ENCODE results near the gene TENM4.

Gene TENM4

GRCh38 chr11:79362821-79363220, 78.0 kb downstream of the TENM4 start:
- no peak for TF ChIP-seq SIN3A (IDR thresholded peaks at IDR 0.05; ENCODE audit: borderline replicate concordance, insufficient read depth, low read length)

DNA sequence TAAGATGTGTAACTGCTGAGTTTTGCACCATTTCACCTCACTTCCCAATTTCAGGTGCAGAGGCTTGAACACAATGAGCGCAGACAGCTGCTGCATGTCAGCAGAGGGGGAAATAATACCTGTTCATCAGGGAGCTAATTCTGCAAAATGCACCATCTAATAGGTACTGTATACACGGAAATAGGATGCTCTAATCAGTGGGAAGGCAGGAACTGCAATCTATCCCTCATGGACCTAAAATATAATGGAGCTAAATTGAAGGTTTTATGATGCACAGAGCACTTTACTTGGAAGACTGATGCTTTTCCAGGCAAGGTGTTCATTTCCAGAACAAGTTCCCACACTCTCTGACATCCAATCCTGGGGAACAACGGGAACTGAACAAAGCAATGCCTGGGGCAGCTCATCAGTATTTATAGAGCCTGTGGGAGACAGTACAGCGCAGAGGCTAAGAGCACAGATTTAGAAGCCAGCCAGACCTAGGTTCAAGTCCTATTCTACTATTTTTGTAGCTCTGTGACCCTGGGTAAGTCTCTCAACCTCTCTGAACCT, 78.5 kb downstream of the TENM4 start:
- TF ChIP-seq, protein P1, sequence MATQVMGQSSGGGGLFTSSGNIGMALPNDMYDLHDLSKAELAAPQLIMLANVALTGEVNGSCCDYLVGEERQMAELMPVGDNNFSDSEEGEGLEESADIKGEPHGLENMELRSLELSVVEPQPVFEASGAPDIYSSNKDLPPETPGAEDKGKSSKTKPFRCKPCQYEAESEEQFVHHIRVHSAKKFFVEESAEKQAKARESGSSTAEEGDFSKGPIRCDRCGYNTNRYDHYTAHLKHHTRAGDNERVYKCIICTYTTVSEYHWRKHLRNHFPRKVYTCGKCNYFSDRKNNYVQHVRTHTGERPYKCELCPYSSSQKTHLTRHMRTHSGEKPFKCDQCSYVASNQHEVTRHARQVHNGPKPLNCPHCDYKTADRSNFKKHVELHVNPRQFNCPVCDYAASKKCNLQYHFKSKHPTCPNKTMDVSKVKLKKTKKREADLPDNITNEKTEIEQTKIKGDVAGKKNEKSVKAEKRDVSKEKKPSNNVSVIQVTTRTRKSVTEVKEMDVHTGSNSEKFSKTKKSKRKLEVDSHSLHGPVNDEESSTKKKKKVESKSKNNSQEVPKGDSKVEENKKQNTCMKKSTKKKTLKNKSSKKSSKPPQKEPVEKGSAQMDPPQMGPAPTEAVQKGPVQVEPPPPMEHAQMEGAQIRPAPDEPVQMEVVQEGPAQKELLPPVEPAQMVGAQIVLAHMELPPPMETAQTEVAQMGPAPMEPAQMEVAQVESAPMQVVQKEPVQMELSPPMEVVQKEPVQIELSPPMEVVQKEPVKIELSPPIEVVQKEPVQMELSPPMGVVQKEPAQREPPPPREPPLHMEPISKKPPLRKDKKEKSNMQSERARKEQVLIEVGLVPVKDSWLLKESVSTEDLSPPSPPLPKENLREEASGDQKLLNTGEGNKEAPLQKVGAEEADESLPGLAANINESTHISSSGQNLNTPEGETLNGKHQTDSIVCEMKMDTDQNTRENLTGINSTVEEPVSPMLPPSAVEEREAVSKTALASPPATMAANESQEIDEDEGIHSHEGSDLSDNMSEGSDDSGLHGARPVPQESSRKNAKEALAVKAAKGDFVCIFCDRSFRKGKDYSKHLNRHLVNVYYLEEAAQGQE (IDR thresholded peaks at IDR 0.05; ENCODE audit: insufficient read depth in 1 of 2, low read depth in 2 of 2, low read length in 2 of 2): no peak
- TF ChIP-seq TAF1 (IDR thresholded peaks at IDR 0.05; ENCODE audit: borderline replicate concordance, insufficient read depth, low read length) (no peak), SIN3A (IDR thresholded peaks at IDR 0.05; ENCODE audit: borderline replicate concordance, insufficient read depth, low read length) (no peak), FOXP2 (optimal IDR thresholded peaks at IDR 0.05; ENCODE audit: borderline replicate concordance, extremely low read depth, extremely low read length, insufficient read depth) (no peak), POLR2AphosphoS5 (IDR thresholded peaks at IDR 0.05; ENCODE audit: low read depth, low read length) (no peak)

GRCh38 chr11:79358258-79358657, 82.6 kb downstream of the TENM4 start:
- TF ChIP-seq, protein P1 (IDR thresholded peaks at IDR 0.05; ENCODE audit: insufficient read depth in 1 of 2, low read depth in 2 of 2, low read length in 2 of 2): no peak
- TF ChIP-seq FOXP2 (optimal IDR thresholded peaks at IDR 0.05; ENCODE audit: borderline replicate concordance, extremely low read depth, extremely low read length, insufficient read depth): no peak
- no peak for TF ChIP-seq SIN3A (IDR thresholded peaks at IDR 0.05; ENCODE audit: borderline replicate concordance, insufficient read depth, low read length)
- TF ChIP-seq TAF1 (IDR thresholded peaks at IDR 0.05; ENCODE audit: borderline replicate concordance, insufficient read depth, low read length): no peak
- TF ChIP-seq POLR2AphosphoS5 (IDR thresholded peaks at IDR 0.05; ENCODE audit: low read depth, low read length): no peak

DNA sequence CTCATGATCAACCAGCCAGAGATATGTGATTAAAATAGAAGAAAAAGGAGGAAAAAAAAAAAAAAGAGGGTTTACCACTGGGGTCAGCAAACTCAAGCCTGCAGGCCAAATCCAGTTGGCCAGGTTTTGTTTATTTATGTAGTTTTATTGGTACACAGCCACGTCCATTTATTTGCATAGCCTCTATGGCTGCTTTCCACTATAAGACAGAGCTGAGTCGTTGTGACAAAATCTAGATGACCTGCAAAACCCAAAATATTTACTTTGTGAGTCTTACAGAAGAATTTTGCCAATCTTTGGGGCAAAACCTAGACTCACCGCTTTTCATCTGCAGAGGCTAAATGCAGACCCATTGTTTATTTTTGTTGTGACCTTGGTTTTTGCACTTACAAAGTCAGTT, 87.1 kb downstream of the TENM4 start:
- TF ChIP-seq POLR2AphosphoS5 (IDR thresholded peaks at IDR 0.05; ENCODE audit: low read depth, low read length) (no peak), SIN3A (IDR thresholded peaks at IDR 0.05; ENCODE audit: borderline replicate concordance, insufficient read depth, low read length) (no peak), FOXP2 (optimal IDR thresholded peaks at IDR 0.05; ENCODE audit: borderline replicate concordance, extremely low read depth, extremely low read length, insufficient read depth) (no peak)
- TF ChIP-seq, protein P1 (IDR thresholded peaks at IDR 0.05; ENCODE audit: insufficient read depth in 1 of 2, low read depth in 2 of 2, low read length in 2 of 2): no peak

- TF ChIP-seq TAF1 (IDR thresholded peaks at IDR 0.05; ENCODE audit: borderline replicate concordance, insufficient read depth, low read length) (no peak), SIN3A (IDR thresholded peaks at IDR 0.05; ENCODE audit: borderline replicate concordance, insufficient read depth, low read length) (no peak), POLR2AphosphoS5 (IDR thresholded peaks at IDR 0.05; ENCODE audit: low read depth, low read length) (no peak), FOXP2 (optimal IDR thresholded peaks at IDR 0.05; ENCODE audit: borderline replicate concordance, extremely low read depth, extremely low read length, insufficient read depth) (no peak)
- TF ChIP-seq, protein P1 (IDR thresholded peaks at IDR 0.05; ENCODE audit: insufficient read depth in 1 of 2, low read depth in 2 of 2, low read length in 2 of 2): no peak
Observed at GRCh38 chr11:79352349-79352703, 88.5 kb downstream of the TENM4 start.
